Subcutaneous adipose tissue (tissue), 4 donors: ENCODE measurements around the gene CDC73. TPM values are rescaled to one million over a fixed set of nuclear protein-coding genes. Genes with fewer than 3 reads are reported as not detected.

ENCODE experiments used
- CTCF ChIP-seq: fragments of 450-650 bp; IDR thresholded peaks from one replicate; pipeline ENCODE4 v1.5.1; 2016; ENCODE audit warnings: low read depth, mild to moderate bottlenecking, control low read depth, antibody characterized with exemption, moderate library complexity
- total RNA-seq, 4 donors: library from RNA; depleted of rRNA; stranded (reverse); fragments of >200 nt; gene quantifications; one replicate each; pipeline ENCODE4 v1.1.0, GENCODE V29; 2016

CDC73 gene
- 10 to 100 TPM; 35.2 to 74.8 (median 41.8) TPM for total RNA-seq

DNA sequence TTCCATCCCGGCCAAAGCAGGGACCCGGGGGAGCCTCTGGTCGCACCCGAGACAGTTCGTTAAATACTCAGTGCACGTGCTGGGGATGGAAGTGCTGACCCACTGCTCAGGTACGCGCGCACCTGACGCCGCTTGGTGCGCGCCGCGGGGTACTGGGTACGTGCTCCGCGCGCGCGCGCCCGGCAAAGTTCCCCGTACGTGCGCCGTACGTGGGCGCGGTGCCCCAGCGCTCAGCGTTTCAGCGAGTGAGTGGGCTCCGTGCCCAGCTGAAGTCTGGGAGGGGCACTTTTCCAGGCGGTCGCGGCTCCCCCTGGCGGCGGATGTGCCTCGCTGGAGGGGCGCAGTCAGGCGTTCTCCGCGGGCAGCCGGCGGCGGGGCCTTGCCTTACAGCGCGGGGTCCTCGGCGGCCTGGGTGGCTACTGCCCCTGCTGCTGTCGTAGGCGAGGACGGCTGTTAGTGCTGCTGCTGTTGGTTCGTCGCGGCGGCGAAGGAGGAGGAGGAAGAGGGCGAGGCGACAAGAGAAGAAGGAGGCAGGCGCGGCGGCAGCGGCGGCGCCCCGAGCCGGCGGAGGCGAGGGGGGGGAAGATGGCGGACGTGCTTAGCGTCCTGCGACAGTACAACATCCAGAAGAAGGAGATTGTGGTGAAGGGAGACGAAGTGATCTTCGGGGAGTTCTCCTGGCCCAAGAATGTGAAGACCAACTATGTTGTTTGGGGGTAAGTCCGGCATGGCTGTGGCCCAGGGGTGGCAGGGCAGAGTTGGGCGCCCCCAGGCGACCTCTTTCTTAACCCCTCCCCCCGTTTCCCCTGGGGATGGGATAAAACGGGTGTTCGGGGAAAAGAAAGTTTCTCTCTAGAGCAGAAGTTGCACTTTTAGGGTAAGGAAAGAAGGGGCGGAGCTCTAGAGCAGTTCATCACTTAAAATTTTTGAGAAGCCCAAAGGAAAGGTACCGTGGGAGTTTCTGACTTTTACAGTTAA, at the start of gene CDC73:
Gene CDC73 (plus strand): TSS at position 416 of the 978 bp plus-strand sequence. CDS start 170 bp downstream, at position 586.
- no peak for TF ChIP-seq CTCF

DNA sequence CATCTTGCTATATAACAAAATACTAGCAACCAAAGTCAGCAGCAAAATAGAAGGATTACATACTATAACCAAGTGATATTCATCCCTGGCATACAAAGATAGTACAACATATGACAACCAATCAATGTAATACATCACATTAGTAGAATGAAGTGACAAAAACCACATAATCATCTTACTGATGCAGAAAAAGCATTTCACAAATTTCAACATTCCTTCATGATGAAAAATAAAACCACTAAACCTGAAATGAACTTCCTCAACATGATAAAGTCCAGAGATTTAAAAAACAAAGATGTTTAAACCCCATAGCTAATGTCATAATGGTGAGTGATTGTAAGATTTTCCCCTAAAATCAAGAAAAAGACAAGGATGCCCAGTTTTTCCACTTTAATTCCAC, 43.8 kb upstream of the CDC73 start:
- TF ChIP-seq CTCF: no peak

DNA sequence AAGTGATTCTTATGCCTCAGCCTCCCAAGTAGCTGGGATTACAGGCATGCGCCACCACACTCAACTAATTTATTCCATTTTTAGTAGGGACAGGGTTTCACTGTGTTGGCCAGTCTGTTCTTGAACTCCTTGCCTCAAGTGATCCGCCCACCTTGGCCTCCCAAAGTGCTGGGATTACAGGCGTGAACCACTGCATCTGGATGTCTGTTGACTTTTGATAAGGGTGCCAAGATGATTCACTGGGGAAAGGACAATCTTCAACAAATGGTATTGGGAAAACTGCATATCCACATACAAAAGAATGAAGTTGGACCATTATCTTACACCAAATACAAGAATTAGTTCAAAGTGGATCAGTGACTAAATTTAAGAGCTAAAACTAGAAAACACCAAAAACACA, 42.6 kb upstream of the CDC73 start:
- TF ChIP-seq CTCF: no peak

DNA sequence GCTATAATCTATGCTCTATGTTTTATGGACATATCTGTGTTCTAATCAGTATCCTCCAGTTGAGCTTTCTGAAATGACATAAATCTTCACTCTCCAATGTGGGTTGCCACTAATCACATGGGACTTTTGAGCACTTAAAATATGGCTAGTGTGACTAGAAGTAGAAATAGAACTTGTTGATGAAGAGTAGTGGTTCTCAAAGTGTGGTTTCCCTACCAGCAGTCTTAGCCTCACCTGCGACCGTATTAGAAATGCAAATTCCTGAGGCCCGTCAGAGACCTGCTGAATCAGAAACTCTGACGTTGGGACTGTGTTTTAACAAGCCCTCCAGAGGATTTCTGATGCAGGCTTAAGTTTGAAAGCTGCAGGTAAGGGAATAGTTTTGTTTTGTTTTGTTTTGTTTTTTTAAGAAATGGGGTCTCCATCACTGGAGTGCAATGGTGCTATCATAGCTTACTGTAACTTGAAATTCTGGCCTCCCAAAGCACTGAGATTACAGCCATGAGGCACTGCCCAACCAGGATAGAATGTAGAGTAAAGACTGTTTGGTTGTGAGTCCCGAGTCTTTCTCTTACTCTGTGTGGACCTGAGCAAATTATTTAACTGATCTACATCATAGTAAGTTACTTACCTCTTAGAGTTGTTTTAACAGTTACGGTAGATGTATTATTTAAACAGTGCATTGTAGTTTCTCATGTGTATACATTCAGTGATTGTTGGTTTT, 38.3 kb upstream of the CDC73 start:
- TF ChIP-seq CTCF: no peak

- no peak for TF ChIP-seq CTCF
Observed at GRCh38 chr1:193085263-193085662, 36.6 kb upstream of the CDC73 start.

- no peak for TF ChIP-seq CTCF
Observed at GRCh38 chr1:193086342-193086741, 35.5 kb upstream of the CDC73 start.

DNA sequence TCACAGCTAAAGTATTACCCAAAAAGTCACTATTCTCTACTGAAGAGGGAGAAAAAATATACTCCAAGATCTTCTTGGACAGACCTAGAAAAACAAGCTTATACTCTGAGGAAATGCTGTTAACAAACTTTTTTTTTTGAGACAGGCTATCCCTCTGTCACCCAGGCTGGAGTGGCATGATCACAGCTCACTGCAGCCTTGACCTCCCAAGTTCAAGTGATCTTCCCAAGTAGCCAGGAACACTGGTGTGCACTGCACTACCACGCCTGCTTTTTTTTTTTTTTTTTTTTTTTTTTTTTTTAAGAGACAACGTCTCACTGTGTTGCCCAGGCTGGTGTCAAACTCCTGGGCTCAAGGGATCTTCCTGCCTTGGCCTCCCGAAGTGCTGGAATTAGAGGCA, 33.9 kb upstream of the CDC73 start:
- TF ChIP-seq CTCF: no peak
